HL-60/S4 treated with retinoic acid at 250 ng/mL for 4 days and 3 days (cell line): ENCODE data around the gene SLC30A3.

Experiments
- in situ Hi-C: fragments of 300-500 bp; cut with MboI; formaldehyde crosslinking; loops from 2 replicates; pipeline ENCODE4 v1.7.0; 2022; ENCODE audit warnings: low sequenced_read_pairs

The SLC30A3 gene

DNA sequence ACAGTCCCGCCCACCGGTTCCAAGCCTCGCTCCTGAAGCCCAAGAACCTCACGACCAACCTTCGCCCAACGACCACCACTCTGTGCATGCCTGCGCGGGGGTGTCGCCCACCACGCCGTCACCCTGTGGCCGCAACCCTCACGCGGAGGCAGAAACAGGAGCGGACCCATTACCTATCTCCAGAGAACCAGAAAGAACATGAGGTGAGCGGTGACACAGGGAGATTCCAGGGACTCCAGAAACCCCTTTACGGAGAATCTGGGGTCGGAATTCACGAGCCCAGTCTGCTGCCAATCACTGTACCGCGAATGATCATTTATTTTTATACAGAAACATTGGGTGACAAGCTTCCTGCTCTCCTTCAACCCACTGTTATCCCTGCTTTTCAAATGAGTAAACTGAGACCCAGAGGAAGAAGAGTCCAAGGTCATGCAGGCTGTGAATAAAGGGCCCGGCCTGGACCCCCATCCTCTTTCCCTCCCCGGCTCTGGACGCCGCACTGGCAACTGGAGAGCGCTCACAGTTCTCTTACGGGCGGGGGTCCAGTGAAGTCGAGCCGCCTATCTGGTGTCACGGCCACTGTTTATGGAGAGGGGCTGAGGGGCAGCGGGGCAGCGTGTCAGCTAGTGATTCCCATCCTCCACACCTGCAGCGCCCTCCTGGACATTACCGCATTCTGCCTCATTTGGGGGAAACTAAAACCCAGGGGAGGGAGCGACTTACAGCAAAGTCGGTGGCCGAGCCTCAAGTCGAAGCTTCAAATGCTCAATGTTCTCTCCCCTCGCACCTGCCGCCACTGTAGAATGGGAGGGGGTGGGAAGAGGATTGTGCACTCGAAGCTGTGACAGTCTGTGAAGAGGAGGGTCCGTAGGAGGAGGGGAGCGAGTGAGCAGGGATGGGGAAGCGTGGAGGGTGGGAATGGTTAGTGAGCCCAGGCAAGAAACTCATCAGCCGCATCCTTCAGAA, 723 bp upstream of the SLC30A3 start:
- in situ Hi-C loops: no loop called here

DNA sequence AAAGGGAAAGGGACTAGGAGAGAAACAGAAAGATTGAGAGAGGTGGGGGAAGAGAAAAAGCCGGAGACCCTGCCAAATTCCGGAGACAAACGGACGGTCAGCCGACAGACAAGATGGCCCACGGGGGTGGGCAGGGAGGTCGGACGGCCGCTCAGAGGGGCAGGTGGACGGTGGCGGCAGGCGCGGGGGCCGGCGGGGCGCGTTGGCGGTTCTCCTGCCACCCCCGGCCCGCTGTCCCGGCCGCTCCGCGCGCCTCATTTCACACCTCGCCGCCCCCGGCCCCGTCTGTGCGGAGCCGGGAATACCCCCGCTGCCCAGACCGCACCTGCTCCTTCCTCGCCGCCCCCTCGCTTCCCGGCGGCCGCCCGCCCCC, 935 bp downstream of the SLC30A3 start:
- in situ Hi-C loops: no loop called here

DNA sequence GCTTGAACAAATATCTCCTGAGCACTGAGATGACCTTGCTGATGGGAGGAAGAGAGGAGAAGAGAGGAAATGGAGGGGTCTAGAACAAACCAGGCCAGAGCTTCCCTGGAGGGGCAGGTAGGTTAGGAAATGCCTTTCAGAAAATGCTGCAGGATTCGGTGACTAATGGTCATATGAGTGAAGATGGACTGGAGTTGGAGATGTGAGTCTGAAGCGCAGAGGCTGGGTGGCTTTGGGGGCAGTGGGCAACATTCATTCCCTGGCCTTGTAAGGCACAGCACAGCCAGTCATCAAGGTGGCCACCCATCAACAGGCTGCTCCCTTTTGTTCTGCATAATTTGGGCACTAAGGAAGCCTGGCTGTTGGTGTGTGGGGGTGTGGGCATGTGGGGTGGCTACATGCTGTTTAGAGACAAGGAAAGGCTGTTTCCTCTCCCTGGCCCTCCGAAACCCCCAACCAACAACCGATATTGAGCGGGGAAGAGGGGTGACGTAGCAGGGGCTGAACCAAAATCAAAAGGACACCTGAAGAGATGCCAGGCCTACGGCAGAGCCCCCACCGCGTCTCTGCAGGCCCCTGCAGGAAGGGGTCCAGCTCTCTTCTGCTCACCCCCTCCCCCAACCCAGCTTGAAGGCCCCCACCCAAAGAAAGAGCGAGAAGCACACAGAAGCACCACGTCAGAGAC, 1.5 kb downstream of the SLC30A3 start:
- in situ Hi-C loops: no loop called here

DNA sequence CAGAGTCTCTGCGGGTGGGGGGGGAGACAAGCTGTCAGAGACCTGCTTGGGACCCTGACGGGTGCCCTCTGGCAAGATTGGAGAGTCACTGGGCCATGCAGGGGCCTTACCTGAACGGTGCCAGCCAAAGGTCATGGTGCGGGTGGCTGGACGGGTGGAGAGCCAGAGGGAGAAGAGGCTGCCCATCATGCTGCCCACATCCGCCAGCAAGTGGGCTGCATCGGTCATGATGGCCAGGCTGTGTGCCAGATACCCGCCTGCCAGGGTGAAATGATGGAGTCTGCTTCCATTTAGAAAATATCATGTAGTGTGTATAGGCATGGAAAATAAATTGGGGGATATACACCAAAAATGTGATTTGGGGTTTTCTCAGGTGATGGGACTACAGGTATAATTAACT, 4.8 kb downstream of the SLC30A3 start:
- in situ Hi-C loops: no loop called here

DNA sequence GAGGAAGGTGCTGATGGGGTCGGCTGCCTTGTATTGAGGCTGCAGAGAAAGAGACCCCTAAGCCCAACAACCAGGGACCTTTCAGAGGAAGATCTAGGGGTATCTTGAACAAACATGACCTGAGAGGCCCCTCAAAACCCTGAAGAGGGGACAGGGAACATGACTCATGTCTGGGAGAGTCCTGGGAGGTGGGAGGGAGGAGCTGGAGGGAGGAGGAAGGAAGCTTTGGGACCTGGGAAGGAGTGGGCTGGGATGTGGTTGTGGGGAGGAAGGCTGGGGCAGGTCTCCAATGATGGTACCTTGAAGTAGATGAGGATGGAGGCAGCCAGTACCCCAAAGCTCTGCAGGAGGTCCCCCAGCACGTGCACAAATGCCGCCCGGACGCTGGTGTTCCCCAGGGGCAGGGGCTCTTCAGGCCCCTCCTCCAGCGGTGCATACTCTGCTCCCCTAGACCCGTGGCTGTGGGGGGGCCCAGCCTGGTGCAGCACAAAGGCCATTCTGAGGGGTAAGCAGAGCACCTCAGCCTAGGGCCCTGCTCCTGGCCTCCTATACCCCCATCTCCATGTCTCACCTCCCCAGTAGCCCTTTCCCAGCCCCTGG, 5.9 kb downstream of the SLC30A3 start:
- in situ Hi-C loops: no loop called here

DNA sequence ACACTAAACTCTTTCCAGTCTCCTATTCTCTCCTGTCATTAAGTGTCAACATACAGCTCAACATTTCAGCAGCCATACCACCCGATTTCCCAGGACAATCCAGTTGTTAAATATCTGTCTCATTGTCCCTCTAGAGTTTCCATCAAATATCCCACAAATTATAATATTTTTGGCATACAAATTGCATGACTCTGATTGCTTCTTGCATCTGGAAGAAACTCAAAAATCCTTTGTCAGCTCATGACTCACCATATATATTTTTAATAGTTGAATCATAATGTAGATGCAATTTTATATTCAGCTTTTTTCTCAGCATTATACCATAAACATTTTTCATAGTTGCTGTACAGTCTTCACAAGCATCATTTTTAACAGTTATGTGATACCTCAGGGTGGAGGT, 7.2 kb downstream of the SLC30A3 start:
- in situ Hi-C loops: no loop called here

DNA sequence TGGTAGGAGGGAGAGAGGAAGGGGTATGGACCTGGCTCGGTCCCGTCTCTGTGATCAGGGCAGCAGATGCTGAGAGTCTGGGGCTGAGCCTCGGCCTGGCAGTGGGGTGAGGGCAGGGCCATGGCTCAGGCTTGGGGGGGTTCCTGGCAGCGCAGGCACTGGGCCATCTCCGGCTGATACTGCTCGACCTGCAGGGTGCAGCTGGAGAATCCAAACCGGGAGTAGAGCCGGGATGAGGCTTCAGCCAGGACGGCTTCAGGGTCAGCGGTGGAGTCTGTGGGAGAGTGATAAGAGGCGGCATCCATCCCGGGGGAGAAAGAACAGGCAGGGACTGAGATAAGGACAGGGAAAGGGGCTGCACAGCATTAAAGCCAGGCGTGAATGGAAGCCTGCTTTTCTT, 7.7 kb downstream of the SLC30A3 start:
- in situ Hi-C loops: no loop called here

DNA sequence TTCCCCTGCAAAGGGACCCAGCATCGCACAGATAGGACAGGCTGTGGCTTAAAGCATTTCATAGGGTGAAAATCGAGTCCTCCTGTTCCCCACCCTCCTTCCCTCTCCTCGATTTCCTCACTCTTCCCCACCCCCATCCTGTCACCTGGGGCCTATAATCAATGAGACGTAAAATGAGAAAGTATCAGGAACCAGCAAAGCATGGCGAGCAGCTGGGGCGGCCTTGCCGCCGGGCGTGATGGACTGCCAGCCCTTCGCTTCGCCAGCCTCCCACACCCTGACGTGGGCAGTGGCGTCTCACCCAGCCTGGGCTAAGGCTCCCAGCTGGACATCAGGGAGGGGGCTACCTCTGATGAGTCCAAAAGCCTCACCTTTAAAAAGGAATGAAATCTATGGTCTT, 11.1 kb downstream of the SLC30A3 start:
- in situ Hi-C loops: no loop called here

DNA sequence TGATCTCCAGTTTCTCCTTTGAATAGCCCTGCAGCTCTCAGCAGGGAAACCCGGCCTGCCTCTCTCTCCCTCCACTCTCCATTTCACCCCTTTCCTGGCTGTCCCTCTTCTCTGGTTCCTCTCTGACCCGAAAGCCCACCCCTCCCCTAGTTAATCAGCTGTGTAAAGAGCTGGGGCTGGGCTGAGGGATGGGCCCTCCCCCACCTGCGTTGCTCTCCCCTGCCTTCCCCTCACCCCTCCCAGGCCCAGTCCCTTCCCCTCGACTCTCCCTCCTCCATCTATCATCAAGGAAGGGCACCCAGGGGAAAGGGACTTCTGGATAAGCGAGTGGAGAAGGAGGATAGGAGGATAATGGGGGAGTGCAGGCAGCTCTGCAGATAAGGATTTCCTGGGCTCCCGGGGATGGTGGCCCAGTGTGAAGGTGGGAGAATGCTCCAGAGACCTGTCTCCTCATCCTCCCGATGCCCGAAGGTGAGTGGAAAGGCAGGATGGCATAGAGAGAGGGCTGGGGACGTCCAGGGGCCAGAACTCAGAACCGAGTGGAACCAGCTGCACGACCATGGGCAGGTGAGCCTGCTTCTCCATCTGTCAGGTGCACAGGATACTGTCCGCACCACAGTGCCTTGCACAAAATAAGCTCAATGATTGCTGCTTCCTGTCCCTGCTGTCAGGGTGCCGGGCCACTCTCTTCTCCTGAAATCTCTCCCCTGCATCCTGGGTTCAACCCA, 12.0 kb downstream of the SLC30A3 start:
- in situ Hi-C loops: no loop called here

DNA sequence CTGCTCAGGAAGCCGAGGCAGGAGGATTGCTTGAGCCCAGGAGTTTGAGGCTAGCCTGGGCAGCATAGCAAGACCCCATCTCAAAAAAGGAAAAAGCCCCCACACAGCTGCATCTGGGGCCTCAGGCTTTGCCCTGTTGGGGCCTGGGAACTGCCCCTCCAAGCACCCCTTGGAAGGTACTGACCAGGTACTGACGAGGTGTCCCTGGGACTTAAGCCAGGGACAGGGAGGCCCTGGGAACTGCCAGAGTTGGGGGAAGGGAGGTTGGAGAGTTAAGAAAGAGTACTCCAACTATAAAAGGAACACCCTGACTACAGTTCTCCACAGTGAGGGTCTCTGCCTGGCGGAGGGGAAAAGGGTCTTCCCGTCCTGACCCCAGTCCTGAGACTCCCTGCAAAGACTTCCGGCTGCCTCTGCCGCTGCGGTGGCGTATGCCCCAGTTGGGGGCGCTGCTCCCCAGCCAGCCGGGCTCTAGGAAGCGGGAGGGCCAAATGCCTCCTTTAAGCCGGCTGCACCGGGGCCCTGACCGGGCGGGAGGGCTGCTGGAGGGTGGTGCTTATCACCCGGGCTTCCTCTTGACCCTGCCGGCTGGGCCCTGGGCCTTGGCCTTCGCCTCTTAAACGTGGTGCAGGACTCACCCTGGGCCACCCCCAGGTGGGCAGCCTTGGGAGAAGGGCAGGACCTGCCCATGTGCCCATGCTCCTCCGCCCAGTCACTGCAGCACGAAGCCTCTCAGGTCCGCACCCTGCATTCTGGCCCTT, 12.8 kb downstream of the SLC30A3 start:
- in situ Hi-C loops: no loop called here

DNA sequence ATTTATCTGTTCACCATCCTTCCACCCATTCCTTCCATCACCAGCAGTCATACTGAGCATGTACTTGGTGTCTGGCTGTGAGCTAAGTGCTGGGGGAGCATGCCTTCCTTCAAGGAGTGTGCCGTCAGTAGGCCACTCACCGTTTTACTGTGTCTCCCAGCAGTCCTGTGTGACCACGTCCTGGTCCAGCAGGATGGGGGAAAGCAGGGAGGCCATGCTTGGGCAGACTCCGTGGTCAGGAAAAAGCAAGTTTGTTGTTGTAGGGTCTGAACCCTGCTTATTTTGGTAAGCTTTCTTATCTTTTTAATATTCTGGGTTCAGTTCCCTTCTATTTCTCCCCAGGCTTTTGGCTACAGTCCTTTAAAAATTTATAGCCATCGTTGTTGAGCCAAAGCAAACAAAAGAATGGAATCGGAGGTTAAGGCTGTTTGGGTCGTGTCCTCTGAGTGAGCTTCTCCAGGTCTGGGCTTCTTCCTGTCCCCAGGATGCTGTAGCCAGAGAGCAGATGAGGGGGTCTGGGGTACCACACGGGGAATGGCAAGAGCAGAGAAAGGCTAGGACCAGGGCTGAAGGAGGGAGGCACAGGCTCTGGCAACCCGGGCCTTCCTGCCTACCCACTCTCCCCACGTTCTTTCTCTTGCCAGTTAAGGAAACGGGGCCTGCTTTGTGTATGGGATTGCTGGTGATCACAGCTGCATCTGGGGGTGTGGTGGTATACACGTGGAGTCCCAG, 13.5 kb downstream of the SLC30A3 start:
- in situ Hi-C loops: no loop called here

DNA sequence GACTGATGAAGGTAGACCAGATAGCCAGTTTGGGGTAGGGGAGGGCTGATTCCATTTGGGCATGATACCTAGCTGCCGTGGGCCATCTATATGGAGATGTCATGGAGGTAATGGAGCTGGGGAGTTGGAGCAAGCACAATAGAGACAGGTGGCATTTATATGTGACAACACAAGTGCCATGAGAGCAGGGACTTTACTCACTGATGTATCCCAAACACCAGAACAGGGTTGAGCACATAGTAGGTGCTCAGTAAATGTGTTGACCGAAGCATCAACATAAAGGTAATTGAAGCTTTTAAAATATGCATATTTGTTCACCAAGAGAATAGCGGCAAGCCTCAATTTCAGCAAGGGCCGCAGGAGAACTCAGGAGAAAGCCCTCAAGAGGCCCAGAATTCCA, 15.0 kb downstream of the SLC30A3 start:
- in situ Hi-C loops: no loop called here

DNA sequence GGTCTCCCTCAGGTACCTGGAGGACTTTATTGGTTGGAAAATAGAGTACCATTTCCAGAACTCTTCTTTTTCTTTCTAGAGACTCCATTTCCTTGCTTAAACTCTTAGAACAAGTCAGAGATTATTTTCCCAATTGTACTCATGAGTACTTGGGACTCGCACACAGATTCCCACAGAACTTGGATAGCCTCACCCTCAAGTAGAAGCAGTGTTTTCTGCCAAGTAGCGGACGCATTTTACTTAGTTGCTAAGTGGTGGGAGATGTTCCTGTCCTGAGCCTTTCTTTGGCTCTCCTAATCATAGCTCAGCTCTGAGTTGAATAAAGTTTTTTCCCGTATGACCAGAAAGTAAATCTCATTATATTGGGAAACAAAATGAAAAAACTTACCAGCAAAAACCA, 17.2 kb downstream of the SLC30A3 start:
- in situ Hi-C loops: no loop called here

DNA sequence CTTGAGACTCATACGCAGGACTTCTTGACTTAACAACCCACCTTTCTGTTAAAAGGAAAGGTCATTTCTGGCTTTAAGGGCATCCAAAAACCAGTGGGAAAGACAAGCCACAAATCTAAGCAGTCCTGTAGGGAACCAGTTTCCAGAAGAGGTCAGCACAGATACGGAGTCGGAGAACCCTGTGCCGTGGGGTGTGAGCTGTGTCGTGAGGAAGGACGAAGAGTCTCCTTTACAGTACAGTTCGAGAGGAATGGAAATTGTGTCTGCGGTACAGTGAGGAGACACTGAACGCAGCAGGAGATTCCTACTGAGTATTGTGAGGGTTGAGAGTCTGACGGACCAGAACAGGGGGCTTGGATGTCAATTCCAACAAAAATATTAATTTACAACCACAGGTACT, 17.7 kb downstream of the SLC30A3 start:
- in situ Hi-C loops: no loop called here

DNA sequence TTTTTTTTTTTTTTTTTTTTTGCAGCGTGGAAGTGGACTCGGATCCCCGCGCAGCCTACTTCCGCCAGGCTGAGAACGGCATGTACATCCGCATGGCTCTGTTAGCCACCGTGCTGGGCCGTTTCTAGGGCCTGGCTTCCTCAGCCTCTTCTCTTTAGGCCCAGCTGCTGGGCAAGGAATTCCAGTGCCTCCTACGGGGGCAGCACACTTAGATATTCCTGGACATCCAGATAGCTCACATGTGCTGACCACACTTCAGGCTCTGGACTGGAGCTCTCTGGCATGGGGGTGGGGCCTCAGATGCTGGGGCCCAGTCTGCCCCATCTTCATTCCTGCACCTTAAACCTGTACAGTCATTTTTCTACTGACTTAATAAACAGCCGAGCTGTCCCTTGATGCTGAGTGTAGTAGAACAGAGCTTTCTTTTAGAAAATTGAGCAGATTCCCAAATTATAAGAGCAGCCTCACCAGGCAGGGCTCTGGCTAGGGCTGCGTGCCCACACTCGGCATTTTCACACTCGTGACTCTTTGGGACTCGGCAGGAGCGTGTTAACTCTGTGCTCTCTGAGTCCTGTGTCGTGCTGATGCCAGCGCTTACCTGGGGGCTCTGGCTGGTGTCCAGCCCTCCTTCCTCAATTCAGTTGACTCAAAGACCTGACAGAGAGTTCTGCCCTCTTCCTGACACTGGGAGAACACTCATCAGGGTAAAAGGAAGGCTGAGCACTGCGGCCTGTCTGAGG, 19.3 kb downstream of the SLC30A3 start:
- in situ Hi-C loops: no loop called here

DNA sequence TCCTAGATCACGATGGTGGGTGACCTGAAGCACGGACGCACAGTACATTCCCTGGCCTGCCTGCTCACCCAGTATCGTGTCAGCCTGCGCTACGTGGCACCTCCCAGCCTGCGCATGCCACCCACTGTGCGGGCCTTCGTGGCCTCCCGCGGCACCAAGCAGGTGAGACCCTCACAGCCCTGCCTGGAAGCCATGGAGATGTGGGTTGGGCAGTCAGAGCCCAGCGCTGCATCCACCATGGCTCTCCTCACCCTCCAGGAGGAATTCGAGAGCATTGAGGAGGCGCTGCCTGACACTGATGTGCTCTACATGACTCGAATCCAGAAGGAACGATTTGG, 20.3 kb downstream of the SLC30A3 start:
- in situ Hi-C loops: no loop called here

DNA sequence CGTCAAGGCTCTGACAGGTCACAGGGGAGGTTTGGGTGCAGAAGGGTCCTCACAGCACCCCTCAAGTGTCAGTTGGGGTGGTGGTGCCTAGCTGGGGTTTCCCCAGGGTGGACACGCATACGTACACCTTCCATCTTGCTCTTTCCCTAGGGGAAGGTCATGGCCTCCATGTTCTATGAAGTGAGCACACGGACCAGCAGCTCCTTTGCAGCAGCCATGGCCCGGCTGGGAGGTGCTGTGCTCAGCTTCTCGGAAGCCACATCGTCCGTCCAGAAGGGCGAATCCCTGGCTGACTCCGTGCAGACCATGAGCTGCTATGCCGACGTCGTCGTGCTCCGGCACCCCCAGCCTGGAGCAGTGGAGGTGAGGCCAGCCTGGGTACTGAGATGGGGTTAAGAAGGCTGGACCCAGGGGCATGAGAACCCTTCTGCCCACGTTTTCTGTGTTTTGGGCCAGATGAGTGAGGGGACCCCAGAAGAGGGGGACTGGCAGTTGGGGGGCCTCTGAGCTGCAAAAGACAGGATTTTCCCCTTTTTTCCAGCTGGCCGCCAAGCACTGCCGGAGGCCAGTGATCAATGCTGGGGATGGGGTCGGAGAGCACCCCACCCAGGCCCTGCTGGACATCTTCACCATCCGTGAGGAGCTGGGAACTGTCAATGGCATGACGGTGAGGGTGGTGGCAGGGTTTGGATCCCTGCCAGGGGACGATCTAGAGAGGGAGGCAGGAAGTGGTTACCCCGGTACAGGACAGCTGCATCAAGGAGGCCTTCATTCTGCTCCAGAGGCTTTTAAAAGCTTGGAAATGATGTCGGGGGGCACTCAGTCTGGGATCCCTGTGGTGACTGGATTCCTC, 20.9 kb downstream of the SLC30A3 start:
- in situ Hi-C loops: no loop called here

DNA sequence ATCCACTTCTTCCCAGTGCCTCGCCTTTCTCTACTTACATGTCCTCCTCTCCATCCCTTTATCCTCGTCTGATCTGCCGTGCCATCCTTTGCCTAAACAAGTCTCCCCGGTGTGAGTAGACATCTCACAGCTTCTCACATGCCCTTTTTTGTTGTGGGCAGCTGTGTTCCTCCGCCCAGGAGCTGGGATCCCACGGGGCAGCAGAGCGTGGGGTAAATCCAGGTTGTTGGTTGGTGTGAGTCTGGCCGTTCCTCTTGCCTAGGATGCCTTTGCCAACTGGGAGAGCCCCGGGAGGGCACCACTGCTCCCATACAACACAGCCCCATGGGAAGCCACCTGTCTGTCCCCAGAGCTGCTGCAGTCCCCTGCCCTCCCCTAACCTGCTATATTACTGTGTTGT, 22.4 kb downstream of the SLC30A3 start:
- in situ Hi-C loops: no loop called here
